Activated T-cell treated with anti-CD3 and anti-CD28 coated beads for 1 hour (primary cell): ENCODE measurements around the gene PKMYT1.
"Not testable (repeated sequence)": the region's sequence is repeated elsewhere in the genome, so short reads cannot be mapped to it uniquely, and the experiment has no call there.

Source experiments
- DNase-seq: peaks from one replicate; pipeline ENCODE4 v3.0.0-alpha.2; 2020; ENCODE audit warnings: low read depth

PKMYT1 gene

DNA sequence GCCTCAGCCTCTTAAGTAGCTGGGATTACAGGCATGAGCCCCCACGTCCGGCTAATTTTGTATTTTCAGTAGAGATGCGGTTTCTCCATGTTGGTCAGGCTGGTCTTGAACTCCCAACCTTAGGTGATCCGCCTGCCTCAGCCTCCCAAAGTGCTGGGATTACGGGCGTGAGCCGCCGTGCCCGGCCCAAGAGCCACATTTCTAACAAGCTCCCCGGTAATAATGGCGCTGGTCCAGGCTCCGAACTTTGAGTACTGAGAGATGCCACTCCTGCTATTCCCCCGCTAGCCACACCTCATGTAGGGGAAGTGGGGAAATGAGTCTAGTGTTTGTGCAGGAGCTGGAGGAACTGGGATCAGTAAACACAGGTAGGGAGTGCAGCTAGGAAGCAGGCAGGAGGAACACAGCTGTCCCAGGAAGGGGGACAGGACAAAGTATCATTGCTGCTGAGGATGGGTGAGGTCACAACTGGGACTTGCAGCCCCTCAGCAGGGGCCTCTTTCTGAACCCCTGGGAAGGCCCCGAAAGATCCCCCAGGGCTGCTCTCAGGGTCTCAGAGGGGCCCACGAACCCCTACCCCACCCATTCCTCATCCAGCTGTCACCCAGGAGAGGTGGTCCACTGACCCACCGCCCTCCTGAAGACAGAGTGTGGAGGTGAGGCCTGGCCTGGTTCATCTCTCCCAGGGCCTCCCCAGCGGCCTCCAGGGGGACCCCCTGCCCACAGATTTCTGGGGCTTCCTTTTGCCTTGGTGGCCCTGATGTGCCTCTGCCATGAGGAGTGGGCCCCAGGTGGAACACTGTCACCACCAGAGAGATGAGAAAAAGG lies 19.8 kb downstream of the PKMYT1 start:
- DNase-seq = no peak

DNA sequence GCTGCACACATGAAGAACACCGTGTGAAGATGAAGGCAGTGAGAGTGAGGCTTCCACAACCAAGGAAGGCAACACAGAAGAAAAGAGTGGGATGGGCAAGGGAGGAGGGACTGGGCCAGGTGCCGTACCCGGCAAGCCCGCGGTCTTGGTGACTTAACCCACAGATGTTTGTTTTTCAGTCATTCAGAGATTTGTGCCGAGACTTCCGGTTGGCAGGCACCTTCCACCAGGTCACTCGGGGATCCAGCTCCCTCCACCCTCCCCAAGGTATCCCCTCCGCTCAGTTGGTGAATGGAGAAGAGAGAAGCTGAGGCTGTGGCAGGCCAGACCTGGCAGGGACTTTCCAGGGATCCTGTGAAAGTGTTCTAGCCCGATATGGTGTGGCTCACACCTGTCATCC lies 21.0 kb downstream of the PKMYT1 start:
- DNase-seq = no peak

DNA sequence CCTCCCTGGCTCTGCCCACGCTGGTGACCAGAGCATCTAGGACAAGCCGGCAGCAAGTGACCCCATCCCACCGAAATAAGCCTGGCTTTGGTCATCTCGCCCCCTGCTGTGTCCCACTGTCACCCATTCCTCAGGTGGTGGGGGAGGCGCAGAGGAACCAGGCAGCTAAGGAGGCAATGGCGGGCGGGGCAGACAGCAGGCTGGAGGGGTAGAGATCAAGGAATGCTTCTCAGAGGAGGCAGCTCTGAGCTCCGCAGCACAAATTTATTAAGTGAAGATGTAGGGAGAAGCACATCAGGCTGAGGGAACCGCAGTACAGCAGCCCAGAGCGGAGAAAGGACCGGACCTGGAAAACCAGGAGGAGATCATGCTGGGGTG lies 23.7 kb downstream of the PKMYT1 start:
- no peak for DNase-seq

DNA sequence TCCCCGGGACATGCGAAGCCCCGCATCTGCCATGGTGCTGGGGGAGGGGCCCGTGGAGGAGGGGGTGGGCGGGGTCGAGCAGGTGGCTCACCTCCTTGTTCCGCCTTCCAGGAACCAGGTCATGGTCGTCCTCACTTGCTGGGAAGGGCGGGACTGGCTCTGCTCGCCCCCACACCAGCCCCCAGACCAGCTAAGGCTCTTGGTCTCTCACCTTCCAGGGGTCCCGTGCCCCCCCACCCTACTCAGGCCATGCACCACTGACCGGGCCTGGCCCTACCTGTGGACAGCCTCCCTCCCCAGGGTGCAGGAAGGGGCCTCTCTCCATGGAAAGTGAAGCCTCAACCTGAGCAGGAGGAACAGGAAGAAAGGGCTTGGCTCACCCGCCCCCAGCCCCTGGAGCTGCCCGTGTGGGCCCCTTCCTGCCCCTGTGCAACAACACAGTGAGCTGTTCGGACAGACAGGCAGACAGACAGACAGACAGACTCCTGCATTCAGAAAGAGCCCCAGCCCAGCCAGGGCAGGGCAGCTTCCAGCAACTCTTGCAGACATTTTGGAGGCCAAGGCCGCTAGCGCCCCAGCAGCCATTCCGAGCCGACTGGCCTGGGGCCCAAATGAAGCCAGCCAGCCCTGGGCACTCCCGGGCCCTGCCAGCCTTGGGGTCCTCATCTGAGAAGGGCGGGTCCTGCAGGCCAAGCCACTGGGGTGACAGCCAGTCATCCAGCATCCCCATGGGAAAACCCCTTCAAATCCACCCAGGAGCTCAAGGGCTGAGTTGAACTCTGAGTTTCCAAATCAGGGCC lies 24.3 kb downstream of the PKMYT1 start:
- no peak for DNase-seq

DNA sequence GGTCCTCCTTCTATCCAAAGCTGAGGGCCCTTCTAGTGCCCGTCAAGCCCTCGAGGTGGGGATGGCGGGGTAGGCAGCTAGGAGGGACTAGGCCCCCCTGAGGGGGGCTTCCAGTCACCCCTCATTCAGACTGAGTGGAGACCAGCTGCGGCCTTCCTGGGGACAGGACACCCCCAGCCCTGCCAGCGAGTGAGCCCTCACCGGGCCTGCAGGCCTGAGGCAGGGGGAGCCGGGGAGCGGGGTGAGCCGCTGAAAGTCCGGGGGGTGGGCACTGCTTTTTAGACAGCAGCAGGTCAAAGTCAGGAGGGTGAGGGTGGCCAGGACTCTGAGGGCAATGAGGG lies 24.8 kb downstream of the PKMYT1 start:
- no peak for DNase-seq

DNA sequence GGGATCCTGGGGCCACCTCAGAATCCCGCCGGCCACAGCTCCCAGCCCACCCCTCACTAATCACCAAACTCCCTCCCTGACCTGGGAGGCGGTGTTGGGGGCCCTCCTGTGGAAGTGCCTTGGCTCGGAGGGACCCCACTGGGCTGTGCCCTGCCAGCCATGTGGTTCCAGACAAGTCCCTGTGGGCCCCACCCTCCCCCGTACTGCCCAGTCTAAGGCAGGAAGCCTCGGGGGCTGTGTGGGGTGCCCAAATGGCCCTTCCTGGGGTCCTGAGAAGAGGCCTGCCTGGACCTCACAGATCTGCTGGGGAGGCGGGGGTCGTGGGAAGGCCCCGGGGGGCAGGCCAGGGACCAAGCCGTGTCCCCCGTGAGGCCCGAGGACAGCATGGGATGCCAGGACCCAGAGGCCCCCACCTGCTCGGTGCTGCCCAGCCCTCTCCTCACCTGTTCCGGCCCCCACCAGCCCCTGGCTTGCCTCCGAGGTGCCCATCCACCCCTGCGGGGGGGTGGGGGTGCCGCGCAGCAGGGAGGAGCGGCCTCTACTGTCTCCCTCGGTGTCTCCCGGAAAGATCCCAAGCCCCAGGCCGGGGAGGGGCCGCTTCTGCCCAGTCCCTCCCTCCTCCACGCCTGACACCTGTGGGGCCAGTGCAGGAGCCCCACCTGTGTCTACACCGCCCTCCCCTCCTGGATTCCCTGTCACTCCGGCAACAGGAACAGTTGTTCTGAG lies 25.4 kb downstream of the PKMYT1 start:
- DNase-seq = no peak

DNA sequence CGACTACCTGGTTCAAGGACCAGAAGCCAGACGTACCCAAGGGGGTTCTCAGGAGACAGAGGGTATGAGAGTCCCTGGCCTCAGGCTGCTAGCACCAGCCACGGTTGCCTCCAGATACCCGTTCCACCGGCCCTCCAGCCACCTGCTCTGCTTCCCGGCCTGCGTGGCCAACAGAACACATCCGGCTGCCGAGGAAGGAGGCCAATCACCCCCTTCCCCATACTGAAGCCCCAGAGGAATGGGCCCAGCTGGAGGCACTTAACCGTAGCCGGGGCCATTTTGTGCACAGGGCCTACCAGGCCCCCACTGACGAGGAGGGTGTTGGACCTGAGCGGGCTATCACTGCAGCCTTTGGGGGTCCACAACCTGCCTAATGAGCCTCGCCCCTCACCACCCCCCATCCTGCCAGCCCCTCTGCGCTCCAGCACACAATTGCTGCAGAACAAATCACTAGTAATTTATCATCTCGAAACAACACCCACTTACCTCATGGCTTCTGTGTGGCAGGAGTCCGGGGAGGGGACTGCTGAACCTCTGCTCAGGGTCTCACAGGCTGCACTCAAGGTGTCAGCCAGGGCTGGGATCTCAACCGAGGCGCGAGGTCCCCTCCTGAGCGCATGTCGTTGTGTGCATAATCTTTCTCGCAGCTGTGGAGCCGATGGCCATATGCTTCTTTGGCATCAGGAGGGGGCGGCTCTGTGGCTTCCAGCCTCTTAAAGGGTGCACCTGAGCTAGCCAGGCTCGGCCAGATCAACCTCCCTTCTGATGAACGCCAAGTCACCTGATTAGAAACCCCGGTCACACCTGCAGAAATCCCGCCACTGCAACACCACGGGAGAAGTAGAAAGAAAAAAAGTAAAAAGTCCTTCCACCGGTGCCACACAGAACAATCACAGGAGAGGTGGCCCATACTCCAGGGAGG lies 26.3 kb downstream of the PKMYT1 start:
- DNase-seq = no peak

DNA sequence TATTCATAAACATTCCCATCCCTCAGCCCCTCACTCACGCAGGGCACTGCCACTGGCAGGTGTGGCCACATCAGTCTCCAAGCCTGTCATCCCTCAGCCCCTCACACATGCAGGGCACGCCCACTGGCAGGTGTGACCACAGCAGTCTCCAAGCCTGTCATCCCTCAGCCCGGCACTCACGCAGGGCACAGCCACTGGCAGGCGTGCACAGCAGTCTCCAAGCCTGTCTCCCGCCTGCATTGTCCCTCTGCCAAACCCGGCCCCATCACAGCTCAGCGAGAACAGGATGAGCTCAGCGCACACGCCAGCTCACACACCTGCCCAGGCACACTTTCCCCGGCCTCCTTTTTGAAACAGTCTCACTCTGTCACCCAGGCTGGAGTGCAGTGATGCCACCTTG lies 27.6 kb downstream of the PKMYT1 start:
- DNase-seq = no peak

DNA sequence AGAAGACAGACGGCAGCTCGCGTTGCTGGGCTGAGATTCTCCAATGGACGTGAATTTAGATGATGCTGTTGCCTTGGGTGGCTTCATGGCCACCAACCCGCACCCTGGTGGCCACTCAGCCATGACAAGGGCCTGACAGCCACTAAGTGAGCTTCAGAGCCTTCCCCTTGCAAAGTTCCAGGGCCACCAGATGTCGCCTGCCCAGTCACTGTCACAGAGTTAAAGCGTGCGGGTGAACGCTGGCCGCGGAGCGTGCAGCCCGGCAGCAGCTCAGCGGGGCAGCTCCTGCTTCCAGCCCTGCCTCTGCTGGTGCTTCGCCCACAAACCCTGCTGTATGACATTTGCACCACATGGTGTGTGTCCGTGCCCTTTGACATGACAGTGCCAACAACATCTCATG lies 29.5 kb downstream of the PKMYT1 start:
- DNase-seq = no peak

DNA sequence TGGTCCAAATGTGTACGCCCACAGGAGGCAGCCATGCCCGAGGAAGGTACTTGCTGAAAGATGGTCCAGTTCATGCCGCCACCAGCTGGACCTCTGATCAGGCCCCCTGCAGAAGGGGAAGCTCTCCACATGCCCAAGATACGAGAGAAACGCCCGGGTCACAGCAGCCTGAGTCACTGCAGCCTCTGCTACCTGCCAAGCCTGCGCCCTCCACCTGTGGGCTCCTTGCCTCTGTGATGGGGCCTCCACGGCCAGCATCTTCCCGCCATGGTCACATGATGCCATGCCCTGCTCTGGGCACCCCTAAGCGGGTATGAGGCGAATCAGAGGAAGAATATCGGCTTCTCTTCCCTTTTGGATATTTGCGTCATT lies 29.9 kb downstream of the PKMYT1 start:
- no peak for DNase-seq

DNA sequence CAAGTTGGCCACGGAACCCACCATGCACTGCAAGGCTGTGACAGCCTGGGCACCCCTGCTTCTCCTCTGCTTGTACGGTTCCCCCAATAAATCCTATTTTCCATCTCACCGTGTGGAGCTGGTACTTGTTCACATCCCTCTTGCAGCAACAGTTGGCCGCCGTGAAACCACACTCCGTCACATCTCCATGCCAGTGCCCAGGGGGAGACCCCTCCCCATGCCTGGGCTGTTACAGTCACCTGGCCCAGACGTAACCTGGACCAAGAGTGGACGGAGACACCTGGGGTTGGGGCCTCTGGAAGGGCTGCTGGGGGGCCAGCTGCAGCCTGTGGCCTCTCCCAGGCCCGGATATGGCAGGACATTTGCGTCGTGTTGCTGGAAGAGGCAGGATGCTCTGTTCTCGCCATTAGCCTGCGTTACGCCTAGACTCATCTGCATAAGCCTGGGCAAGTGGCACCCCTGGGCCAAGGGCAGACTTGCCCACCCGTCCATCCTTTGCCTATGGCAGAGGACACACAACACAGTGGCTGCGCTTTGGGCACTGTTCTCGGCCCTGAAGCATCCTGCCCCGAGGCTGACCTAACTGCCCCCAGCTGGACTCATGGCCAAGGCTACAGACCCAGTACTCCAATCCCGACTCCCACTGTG lies 30.4 kb downstream of the PKMYT1 start:
- DNase-seq = no peak

DNA sequence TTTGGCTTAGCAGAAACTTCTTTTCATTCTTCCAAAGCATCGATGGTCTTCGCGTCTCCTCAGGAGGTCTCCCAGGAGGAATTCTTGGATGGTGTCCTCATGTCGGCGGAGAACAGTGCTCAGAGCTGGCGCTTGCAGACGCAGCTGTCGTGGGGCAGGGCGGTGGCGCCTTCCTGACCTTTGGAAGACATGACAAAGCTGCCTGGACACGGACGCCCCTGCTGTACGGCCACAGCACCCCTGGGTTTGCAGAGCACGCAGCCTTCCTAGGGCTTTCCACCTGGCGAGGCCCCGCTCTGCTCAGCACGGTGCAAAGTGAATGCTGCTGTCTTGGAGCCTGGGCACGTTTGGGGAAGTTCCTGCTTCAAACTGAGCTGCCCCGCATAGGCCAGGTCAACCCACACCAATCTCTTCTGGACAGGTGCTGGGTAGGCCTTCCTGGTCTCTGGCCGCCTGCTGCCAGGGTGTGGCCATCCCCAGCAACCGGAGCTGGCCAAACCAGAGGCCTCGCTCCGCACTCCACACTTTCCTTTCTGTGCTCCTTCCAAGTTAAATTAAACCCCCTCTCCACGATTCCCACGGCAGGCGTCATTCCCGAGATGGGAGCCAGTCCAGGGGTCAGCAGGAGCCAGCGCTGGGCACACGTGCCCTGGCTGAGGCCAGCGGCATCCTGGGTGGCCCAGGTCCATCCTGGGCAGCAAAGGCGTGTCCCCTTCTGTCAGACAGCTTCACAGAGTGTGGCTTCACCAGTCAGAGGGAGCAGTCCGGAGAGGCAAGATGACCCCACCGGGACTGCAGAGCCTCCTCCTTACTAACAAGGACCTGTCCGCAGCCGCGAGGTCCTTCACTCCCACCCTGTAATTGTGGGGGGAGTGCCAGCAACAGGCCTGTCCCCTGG lies 31.2 kb downstream of the PKMYT1 start:
- no peak for DNase-seq

DNA sequence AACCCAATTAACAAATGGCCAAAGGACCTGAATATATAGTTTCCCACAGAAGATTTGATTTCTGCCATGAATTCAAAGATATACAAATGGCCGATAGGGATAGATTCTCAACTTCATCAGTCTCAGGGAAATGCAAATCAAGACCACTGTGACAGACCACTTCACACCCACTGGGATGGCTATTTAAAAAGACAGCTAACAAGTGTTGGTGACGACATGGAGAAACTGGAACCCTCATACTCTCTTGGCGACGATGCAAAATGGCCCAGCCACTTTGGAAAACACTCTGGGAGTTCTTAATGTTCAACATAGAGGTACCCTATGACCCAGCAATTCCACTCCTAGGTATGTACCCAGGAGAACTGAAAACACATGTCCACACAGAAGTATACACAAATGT lies 33.6 kb downstream of the PKMYT1 start:
- DNase-seq = no peak

DNA sequence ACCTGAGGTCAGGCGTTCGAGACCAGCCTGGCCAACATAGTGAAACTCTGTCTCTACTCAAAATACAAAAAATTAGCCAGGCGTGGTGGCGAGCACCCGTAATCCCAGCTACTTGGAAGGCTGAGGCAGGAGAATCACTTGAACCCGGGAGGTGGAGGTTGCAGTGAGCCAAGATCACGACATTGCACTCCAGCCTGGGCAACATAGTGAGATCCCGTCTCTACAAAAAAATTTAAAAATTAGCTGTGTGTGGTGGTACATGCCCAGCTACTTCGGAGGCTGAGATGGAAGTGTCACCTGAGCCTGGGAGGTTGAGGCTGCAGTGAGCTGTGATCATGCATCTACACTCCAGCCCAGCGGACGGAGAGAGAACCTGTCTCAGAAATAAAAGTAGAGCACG lies 36.5 kb downstream of the PKMYT1 start:
- not testable (repeated sequence) for DNase-seq

DNA sequence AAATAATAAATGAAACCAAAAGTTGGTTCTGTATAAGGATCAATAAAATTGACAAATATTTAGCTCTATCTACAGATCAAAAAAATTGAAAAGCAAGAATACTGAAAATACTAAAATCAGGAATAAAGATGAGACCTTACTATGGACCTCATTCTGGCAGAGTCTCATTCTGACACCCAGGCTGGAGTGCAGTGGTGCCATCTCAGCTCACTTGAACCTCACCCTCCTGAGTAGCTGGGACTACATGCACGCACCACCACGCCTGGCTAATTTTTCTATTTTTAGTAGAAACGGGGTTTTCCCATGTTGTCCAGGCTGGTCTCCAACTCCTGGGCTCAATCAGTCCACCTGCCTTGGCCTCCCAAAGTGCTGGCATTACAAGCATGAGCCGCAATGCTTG lies 38.2 kb downstream of the PKMYT1 start:
- DNase-seq = no peak

DNA sequence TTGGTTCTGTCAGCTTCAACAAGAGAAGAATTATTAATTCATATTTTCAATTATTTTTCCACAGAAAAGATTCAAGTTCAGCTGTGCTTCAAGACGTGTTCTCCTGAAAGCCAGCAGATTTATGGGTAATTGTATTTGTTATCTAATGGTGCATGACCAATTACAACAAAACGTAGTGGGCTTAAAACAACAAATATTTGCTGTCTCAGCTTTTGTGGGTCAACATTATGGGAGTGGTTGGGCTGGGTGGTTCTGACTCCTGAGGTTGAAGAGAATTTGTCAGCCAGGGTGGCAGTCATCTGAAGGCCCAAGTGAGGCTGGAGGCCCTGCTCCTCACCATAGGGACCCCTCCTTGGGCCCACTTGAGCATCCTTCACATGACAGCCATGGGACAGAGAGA lies 40.3 kb downstream of the PKMYT1 start:
- DNase-seq = no peak

DNA sequence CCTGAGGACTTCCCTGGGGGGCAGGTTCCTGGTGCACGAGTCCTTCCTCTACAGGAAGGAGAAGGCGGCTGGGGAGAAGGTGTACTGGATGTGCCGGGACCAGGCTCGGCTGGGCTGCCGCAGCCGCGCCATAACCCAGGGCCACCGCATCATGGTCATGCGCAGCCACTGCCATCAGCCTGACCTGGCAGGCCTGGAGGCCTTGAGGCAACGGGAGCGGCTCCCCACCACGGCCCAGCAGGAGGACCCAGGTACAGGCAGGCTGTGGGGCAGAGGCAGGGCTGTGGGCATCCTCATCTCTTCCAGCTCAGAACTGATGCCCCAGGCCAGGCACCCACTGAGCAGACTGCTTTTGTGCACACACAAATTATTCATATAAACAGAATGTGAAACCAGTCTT lies 42.0 kb downstream of the PKMYT1 start:
- DNase-seq = no peak

DNA sequence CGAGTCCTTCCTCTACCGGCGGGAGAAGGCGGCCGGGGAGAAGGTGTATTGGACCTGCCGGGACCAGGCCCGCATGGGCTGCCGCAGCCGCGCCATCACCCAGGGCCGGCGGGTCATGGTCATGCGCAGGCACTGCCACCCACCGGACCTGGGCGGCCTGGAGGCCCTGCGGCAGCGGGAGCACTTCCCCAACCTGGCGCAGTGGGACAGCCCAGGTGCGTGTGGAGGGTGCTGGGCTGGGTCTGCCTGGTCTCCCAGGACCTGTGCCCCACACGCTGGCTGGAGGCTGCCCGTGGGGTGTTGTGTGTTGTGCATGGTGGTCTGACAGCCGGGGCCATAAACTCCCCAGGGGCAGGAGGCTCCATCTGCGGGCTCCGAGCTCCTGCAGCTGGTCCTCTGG lies 43.1 kb downstream of the PKMYT1 start:
- no peak for DNase-seq

DNA sequence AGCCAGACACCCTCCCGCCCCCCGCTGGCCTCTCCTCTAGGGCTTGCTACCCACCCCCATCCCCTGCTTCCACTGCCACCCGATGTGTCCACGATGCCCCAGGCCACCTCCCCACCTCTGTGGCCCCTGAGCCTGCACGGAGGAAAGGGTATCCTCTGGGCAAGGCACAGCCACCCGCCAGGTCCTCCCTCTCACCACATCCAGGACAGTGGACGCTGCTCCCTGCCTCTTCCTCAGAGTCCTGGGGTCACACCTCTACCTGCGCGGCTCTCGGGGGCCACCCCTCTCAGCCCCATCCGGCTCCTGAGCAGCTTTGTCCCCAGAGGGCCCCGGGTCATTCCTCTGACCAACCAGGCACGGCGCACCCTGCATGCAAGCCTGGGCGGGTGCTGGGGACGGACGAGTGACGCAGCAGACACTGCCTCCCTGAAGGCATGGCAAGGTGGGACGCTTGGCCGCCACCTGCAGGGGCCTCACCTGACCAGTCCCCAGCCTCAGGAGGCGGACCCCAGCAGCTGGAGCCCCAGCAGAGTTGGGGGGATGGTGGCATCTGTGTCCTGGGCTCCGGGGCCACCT lies 43.7 kb downstream of the PKMYT1 start:
- no peak for DNase-seq

DNA sequence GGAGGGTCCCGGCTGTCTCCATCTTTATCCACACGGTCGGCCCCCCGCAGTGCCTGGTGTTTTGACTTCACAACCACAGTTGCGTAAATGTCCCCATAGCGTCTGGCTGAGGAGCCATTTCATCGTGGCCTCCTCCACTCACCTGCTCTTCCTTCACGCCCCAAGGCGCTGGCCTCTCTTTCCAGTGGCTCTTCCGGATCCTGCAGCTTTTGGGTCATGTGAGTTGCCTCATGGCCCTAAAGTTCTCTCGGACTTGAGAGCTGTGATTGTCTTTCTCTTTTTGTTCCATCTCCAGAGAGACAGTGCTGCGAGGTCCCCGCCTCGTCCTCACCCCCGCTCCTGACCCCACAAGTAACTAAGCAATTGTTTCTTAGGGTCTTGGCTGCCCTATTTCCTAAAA lies 45.8 kb downstream of the PKMYT1 start:
- no peak for DNase-seq
